GM21529 (cell line): ENCODE measurements around the gene SCAMP3.
"Not testable (repeated sequence)": the region's sequence is repeated elsewhere in the genome, so short reads cannot be mapped to it uniquely, and the experiment has no call there.

Experiments
- ATAC-seq: cut with Tn5 transposase; IDR thresholded peaks from one replicate; pipeline ENCODE4 v1.9.1; 2021; ENCODE audit not compliant: unreplicated experiment

Gene SCAMP3

DNA sequence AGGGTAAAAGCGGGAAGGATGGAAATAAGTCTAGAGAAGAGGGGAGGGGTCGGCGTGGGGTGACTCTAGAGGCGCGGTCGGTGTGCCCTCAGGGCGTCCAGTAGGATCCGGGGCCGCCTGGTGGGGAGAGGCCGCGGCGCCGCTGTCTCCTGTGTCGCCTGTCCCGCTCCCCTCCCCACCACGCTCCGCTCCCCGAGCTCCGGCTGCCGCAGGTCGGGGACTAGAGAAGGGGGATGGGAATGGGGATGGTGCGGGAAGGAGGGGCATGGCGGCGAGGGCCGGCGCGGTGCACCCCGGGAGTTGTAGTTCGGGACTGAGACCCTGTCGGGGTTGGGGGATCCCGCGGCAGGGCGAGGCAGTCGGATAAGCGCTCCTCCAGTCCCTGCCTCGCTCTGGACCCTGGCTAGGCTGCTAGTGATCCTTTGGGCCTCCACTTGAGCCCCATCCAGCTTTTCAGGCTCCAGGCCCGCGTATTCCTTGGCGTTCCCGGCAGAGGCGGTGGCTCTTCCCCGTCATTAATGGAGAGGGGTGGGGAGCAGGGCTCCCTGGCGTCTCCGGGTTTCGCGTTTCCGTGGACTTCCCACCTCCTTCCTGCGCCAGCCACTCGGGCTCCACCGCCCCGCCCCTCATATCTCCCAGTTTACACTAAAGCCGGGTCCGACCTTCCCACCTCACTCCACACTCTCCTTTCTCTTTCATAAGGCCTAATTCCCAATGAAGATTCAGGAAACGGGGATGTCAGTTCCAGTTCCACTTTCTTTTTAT lies 6.7 kb downstream of the SCAMP3 start, which contains the start of gene ENTREP3:
Gene ENTREP3 (minus strand): TSS at position 241 of the 765 bp plus-strand sequence. CDS start 606 bp downstream, outside the sequence.
- ATAC-seq, result no peak

DNA sequence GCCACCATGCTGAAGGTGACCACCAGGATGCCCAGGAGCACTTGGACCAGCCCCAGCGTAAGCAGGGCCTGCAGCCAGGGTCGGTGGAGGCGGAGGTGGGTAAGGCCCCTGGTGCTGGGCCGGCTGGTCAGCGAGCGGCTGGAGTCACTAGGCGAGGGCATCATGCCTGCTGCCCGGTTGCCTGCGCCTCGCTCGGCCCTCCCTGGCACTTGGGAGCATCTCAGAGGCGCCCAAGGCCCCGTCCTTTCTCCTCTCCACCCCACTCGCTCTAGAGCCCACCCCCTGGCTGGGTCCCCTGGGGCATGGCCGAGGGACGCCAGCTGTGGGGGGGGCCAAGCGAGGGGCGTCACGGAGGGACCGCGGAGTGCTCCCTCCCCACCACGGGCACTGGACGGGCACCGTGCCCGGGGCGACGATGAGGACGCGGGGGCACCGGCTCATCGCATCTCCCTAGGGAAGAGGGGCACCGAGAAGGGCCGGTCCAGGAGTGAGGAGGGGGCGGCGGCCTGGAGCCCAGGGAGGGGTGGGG lies 7.4 kb downstream of the SCAMP3 start:
- ATAC-seq, result no peak

DNA sequence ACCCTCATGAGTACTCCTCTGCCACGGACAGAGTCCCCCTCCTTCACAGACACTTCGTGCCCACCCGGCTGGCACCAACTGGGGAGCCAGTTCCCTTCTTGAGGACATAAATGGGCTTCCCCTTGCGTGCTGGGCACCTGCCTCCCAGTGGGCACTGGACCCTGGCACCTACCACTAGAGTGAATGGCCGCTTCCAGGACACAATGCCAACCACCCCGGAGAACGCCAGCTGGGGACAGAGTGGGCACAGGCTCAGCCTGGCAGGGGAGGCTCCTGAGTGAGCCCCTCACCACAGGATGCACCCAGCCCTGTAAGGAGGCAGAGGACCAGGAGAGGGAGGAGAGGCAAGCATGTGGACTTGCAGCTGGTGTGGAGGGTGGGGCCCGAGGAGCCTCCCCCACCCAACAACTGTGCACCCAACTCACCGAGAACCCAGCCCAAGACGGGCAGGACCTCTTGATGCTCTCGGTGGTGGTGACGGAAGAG lies 7.9 kb downstream of the SCAMP3 start:
- no peak for ATAC-seq

DNA sequence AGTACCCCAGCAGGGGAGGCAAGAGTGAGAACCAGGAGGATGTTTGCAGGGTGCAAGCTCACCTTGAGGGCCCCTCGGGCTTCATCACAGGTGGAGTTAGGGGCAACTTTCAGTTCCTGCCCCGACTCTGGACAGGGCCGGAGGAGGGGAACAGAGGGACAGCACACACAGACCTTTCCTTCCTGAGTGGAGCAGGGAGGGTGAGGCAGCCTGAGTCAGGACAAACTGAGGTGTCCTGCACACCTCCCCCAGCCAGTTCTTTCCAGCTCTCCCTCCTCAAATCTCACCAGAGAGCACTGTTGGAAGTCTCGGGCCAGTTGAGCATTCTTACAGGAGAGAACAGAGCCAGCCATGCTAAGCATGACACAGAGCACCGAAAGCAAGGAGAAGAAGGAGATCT lies 8.4 kb downstream of the SCAMP3 start:
- ATAC-seq, result no peak

DNA sequence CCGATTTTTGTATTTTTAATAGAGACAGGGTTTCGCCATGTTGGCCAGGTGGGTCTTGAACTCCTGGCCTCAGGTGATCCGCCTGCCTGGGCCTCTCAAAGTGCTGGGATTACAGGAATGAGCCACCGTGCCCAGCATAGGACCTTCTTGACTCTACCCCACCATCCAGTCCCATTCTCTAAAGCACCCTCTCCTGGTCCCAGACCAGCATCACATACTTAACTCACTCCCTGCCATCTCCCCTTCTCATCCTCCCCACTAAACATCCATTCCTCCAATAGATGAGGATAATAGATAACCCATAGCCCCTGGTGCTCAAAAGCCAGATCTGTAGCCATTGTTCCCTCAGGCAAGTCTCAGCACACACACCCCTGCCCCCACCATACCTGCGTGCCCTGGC lies 9.0 kb downstream of the SCAMP3 start:
- no peak for ATAC-seq

DNA sequence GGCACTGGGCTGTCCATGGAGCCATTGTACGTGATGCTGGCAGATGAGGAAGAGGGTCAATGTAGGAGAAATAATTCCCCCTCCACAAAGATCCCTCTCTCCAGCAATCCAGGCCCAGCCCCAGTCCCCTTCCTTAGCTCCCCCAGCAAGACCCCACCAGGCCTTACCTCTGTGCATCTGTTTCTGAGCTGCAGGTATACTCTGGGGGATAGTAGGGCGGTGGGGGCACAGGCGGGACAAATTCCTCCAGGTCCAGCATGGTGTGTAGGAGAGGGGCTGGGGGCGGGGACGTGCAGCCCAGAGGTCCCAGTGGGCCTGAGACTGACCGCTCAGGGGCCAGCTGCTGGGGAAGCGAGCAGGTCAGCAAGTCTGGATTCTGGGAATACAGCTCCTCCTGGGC lies 10.6 kb downstream of the SCAMP3 start:
- no peak for ATAC-seq

DNA sequence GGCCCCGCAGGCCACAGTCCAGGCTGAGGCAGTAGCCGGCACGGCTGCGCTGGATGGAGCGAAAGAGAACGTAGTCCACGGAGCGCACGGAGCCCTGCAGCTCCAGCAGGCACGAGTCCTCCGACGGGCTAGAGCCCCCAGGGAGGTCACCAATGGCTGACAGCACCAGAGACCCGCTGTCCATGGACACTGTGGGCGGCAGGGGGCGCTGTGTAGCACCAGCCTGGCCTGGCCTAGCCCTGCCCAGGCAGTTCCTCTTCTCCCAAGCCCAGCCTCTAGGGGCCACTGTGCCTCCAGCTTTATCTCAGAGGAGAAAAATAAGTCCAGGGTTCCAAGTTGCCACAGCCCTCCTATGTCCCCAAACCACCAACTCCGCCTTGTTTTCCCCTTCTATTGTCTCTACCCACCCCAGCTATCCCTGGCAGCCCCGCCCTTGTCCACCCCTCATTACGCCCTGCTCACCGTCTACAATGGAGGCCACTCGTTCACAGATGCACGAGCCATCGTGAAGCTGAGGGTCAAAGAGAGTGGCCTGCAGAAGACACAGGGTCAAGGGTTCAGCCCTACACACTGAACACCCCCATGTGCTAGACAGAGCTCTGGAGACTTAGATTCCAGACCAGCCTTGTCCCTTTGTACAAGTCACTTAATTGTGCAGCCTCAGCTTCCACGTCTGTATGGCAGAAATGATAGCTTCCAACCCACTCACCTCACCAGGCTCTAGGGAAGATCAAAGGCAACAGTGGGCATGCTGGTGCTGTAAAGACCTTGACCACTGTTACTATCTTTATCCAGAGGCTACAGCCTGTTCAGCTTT lies 11.3 kb downstream of the SCAMP3 start:
- peak; percentile 87 for ATAC-seq

DNA sequence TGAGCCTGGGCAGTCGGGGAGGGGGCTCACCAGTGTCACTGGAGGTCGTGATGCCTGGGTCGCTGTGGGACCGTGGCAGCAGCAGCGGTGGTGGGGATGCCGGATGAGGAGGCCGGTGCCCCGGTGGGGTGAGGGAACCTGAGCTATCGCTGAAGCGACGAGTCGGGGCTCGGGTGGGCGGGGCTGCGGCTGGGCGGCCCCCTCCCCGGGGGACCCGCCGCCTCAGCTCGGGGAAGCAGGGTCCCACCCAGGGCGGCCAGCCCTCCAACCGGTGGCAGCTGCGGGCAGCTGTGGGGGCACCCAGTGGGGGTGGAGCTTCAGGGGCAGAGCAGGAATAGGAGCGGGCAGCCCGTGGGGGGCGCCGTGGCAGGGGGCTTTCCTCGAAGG lies 11.9 kb downstream of the SCAMP3 start:
- ATAC-seq, result peak; percentile 13

DNA sequence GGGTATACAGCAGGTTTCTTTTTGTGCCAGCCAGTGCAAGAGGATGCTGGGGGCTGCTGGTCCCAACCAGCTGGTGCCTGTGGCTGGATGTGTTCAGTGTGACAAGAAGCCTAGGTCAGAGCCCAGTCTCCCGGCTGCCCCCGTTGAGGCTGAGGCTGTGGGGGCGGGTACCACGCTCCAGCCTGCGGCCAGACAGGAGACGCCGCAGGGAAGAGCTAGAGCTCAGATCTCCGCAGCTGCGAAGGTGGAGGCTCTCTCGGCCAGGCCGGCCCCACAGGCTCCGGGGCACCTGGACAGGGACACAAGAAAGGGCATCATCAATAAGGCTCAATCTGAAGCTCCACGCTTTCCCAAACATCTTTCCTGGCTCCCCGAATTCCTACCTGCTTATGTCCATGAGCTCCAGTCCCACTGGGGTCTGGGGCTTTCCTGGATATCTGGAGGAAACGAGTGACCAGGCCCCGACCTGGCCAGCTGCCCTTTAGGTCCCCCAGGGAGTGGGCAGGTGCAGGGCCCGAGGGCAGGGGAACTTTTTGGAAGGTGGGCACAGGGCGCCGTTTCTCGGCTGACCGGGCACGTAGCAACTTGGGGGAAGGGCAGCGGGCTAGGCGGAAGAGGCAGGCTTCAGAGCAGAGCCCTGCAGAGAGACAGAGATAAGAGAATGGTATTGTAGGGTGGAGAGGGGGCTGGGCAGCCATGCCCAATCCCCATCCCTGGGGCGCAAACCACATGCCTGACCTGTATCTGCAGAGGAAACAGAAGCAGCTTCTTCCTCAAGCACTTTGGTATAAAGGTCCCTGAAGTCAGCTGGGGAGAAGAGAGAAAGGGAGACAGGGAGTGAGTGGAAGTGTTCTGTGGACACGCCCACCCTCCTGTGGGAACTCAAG lies 14.2 kb downstream of the SCAMP3 start:
- no peak for ATAC-seq

DNA sequence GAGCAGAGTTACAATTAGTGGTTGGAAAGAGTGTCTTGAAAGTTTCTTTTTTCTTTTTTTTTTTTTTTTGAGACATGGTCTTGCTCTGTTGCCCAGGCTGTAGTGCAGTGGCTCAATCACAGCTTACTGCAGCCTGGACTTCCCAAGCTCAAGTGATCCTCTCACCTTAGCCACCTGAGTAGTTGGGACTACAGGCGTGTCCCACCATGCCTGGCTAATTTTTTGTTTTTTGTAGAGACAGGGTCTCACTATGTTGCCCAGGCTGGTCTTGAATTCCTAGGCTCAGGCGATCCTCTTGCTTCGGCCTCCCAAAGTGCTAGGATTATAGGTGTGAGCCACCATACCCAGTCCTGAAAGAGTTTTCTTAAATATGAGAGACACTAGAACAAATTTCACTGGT lies 15.4 kb downstream of the SCAMP3 start:
- not testable (repeated sequence) for ATAC-seq

DNA sequence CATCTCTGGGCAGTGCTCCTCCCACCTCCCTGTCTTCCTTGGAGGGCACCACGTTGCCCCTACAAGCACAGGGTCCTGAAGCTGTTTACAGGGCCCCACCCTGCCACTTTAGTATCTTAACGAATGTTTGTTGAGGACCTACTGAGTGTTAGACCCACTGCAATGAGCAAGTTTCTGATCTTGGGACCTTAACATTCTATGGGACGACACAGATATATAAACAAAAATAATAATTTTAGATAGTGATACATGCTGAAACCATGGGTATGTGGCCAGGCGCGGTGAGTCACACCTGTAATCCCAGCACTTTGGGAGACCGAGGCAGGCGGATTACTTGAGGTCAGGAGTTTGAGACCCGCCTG lies 17.0 kb downstream of the SCAMP3 start:
- ATAC-seq, result peak; percentile 4

DNA sequence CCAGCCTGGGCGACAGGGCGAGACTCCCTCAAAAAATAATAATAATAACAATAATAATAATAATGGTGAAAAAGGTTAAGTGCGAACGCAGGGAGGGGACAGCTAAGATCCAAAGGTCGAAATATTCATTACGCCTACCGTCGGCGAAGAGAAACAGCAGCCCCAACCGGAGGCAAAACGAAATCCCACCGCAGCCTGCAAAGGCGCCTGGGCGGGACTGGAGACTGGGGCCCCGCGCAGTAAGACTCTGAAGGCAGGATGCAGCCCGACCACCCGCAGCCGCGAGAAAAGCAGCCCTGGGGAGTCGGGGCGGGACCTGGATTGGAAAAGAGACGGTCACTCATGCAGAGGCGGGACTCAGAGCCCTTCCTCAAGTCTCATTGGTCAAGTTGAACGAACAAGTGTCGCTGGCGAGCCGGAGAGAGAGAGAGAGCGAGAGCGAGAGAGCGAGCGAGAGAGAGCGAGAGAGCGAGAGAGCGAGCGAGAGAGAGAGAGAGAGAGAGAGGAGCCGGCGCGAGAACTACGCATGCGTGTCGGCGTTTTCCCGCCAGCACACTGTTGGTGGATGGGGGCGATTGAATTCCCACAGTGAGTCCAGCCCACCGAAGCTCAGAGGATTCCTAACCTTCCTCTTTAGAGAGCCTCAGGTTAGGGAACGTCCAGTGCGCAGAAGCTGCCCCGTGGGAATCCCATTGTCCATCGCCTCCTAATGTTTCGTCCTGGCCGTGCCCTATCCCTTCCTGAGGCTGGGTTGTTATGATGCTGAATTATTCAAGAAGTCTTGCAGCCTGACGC lies 17.6 kb downstream of the SCAMP3 start:
- peak; percentile 84 for ATAC-seq

DNA sequence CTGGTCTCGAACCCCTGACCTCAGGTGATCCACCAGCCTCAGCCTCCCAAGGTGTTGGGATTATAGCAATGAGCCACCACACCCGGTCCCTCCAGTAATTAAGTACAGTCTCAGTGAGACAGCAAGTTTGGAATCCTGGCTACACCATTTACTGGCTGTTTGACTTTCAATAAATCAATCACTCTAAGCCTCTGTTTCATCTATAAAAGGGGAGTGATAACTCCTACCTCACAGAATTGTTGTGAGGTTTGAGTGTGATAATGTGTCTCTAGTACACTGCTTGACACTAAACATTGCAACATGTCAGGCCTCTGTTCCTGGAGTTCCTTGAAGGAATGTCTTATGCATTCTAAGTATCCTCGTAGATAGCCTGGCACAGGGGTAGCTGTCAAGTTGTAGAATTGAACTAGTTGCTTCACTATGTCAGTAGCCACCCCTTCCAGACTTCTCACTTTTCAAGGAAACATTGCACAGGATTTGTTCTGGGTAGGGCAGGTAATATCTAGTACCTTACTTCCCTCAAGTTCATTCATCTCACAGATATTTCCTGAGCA lies 19.3 kb downstream of the SCAMP3 start:
- no peak for ATAC-seq

DNA sequence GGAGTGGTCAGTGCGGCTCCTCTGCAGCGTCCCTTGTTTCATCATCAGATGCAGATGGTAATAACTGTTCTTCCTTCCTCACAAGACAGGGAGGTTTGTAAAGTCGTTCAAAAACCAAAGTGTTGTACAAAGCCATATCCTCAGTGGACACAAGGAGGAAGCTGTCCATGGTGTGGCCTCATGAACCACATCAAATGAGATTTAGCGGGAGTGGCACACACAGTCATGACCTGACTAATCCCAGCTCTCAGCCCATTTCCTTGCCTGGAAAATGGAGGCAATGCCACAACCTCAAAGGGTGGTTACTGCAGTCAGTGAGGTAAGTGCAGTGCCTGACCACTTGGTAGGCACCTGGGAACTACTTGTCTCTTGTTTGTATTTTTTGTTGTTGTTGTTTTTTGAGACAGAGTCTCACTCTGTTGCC lies 20.3 kb downstream of the SCAMP3 start:
- no peak for ATAC-seq

DNA sequence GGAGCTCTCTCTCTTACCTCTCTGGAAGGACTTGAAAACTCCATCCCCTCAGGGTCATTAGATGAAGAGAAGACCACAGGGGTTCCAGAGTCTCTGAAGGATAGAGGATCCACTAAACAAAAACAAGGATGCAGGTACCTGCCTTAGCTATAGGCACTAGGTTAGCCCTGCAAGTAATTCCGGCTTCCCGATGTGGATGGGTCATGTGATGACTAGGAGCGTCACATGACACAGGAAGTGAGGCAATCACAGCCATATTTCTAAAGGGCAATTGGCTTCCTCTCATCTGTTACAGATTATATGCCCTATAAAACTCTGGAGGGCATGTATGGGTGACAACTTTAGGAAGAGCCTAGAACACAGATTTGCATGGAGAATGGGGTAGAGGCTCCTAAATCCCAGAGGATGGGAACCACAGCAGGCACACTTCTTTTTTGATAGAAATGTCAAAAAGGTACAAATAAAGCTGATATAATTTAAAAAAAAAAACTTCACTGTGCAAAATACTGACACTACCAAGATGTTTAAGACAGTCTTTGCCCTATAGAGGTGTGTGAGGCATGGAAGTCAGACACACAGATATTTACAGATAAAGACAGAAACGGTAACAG lies 21.0 kb downstream of the SCAMP3 start:
- ATAC-seq, result no peak

DNA sequence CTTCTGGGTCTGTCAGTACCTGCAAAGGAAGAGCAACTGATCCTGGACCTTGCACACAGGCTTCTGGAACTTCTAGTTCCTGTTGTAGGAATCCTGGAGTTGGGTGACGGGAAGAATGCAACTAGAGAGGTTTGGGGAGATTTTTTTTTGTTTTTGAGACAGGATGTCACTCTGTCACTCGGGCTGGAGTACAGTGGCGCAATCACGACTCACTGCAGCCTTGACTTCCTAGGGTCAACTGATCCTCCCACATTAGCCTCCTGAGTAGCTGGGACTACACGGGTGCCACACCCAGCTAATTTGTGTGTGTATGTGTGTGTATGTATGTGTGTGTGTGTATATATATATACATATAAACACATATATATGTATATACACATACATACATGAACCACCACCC lies 25.7 kb downstream of the SCAMP3 start:
- ATAC-seq, result no peak

DNA sequence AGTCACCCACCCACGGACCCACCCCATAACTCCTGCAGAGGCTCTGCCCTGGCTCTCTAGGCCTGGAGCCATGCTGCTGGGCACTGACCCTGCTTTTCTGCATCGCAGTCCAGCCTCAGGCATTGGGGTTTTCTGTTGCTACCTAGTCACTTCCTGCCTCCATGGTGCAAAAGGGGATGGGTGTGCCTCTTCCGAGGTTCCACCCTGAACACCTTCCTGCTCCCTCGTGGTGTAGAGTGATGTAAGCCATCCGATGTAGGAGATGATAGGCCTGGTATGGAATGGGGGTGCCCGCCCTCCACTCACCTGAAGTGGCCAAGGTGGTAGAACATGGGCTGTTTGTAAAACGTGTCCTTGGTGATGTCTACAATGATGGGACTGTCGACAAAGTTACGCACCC lies 26.8 kb downstream of the SCAMP3 start:
- not testable (repeated sequence) for ATAC-seq

DNA sequence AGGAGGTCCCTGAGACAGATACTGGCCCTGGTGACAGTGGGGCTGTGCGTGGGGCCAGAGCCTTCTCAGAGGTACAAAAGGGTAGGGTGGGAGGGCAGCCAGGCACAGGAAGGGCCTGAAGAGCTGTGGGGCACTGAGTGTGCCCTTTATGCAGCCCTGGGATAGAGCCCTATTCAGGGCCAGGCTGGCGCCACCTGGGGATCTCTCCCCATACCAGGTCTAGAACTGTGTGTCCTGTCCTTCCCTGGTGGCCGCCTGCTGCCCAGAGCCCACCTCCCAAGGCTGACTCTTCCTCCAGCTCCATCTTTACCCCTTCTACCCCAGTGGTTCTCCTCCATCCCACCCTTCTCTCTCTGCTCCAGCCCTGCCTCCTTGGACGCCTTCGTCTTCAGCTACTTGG lies 28.7 kb downstream of the SCAMP3 start:
- ATAC-seq, result not testable (repeated sequence)
